ENCODE measurements around the gene C1orf50. TPM values are rescaled to one million over a fixed set of nuclear protein-coding genes. Genes with fewer than 3 reads are reported as not detected.

C1orf50 gene
- total and polyA plus RNA-seq, 2 donors (not counting 1 experiment from before 2014, with no cell fraction given): 2.7 to 17.1 TPM

GRCh38 chr1:42756956-42757891 is 9.8 kb upstream of the C1orf50 start:
- H3K9me3 ChIP-seq (ENCODE audit: control extremely low read depth in 1 of 3, control insufficient read depth in 2 of 3, insufficient read depth in 1 of 3, low read length in 2 of 3): no peaks in the 10 kb centered on the region
- Mint-ChIP-seq H3K27me3 (no peaks in the 10 kb centered on the region), H3K9me3 (ENCODE audit: insufficient read depth) (no peaks in the 10 kb centered on the region), H3K27ac (peak overlapping the region; percentile 66), H3K4me1 (peaks cover 12% of the 10 kb centered on the region), H3K4me3 (no peak overlapping the region)
- peaks cover 21 to 47% of the 10 kb centered on the region in 2 experiments for H3K36me3 ChIP-seq (replicated peaks in 1 of 2; ENCODE audit: control extremely low read depth in 1 of 2, control insufficient read depth in 1 of 2, extremely low read depth in 1 of 2, insufficient read depth in 2 of 2, low read length in 1 of 2)
- peaks cover 15 to 16% of the 10 kb centered on the region in 2 donors for H3K4me1 ChIP-seq (ENCODE audit: control insufficient read depth in 2 of 2, insufficient read depth in 2 of 2, low read length in 2 of 2)
- WGBS (ENCODE audit: insufficient coverage): 93% methylated on average over 11 of the region's 17 CpGs
- H3K4me2 ChIP-seq (replicated peaks; ENCODE audit: low read depth, low read length, poor library complexity, severe bottlenecking): no peak overlapping the region
- H3K27me3 ChIP-seq (replicated peaks in 1 of 4; ENCODE audit: control extremely low read depth in 1 of 4, control insufficient read depth in 3 of 4, insufficient read depth in 4 of 4, low read length in 3 of 4): no peaks in the 10 kb centered on the region
- DNase-seq (peak; percentile 53), ATAC-seq (ENCODE audit: low read depth) (peak; percentile 36)
- ChIA-PET CTCF (interaction anchor here (0.6 to 1.8 kb wide), 7 partner anchors 10 to 507 kb away, joined by 3 to 7 read pairs (median 4); partner anchors contain the start of genes C1orf50 and P3H1), POLR2A (no interaction called here)
- no peak overlapping the region for H3K27ac ChIP-seq (ENCODE audit: low read length in 2 of 2)
- intact Hi-C loops (cut with micrococcal nuclease): loop anchor here (1.0 kb wide), 1 partner anchor 179 kb away; no protein-coding TSS in a partner anchor
- H3K9ac ChIP-seq (ENCODE audit: low read length): no peak overlapping the region
- no peak overlapping the region for H3K4me3 ChIP-seq (ENCODE audit: control extremely low read depth in 1 of 5, extremely low read depth in 1 of 5, insufficient read depth in 1 of 5, low read depth in 2 of 5, low read length in 4 of 5)
- peaks cover under 1% of the 10 kb centered on the region for H3K79me2 ChIP-seq (ENCODE audit: control insufficient read depth, insufficient read depth, low read length)
- TF ChIP-seq EZH2 (IDR thresholded peaks at IDR 0.05; ENCODE audit: borderline replicate concordance, insufficient read depth, low read depth, low read length, poor library complexity, severe bottlenecking): no peak
- TF ChIP-seq CTCF (IDR thresholded peaks at IDR 0.05): peak; percentile 69
- no peaks in the 10 kb centered on the region for H4K20me1 ChIP-seq (ENCODE audit: control insufficient read depth, insufficient read depth, low read length, poor library complexity, severe bottlenecking)
- H2AFZ ChIP-seq (ENCODE audit: insufficient read depth, low read depth, low read length, poor library complexity, severe bottlenecking): no peak overlapping the region

- peaks cover 15 to 21% of the 10 kb centered on the region in 2 donors for H3K4me1 ChIP-seq (ENCODE audit: control insufficient read depth in 2 of 2, insufficient read depth in 2 of 2, low read length in 2 of 2)
- H3K79me2 ChIP-seq (ENCODE audit: control insufficient read depth, insufficient read depth, low read length): peaks cover 4% of the 10 kb centered on the region
- no peaks in the 10 kb centered on the region for H3K27me3 ChIP-seq (replicated peaks in 1 of 4; ENCODE audit: control extremely low read depth in 1 of 4, control insufficient read depth in 3 of 4, insufficient read depth in 4 of 4, low read length in 3 of 4)
- H3K27me3 Mint-ChIP-seq: no peaks in the 10 kb centered on the region
- no peak overlapping the region for H3K27ac ChIP-seq (ENCODE audit: low read length in 2 of 2)
- ChIA-PET CTCF (interaction anchor here (0.8 to 1.8 kb wide), 10 partner anchors 8 to 414 kb away, joined by 3 to 7 read pairs (median 4); partner anchors contain the start of genes C1orf50, P3H1 and YBX1), POLR2A (no interaction called here)
- no peak overlapping the region for H3K27ac Mint-ChIP-seq
- ATAC-seq (ENCODE audit: low read depth): no peak
- peaks cover 15% of the 10 kb centered on the region for H3K4me1 Mint-ChIP-seq
- no peaks in the 10 kb centered on the region for H3K9me3 Mint-ChIP-seq (ENCODE audit: insufficient read depth)
- no peaks in the 10 kb centered on the region for H4K20me1 ChIP-seq (ENCODE audit: control insufficient read depth, insufficient read depth, low read length, poor library complexity, severe bottlenecking)
- intact Hi-C loops (cut with micrococcal nuclease): loop anchor here (1.0 kb wide), 1 partner anchor 180 kb away; no protein-coding TSS in a partner anchor
- no peak overlapping the region for H2AFZ ChIP-seq (ENCODE audit: insufficient read depth, low read depth, low read length, poor library complexity, severe bottlenecking)
- no peak overlapping the region for H3K4me2 ChIP-seq (replicated peaks; ENCODE audit: low read depth, low read length, poor library complexity, severe bottlenecking)
- no peak for TF ChIP-seq CTCF (IDR thresholded peaks at IDR 0.05)
- no peak for TF ChIP-seq EZH2 (IDR thresholded peaks at IDR 0.05; ENCODE audit: borderline replicate concordance, insufficient read depth, low read depth, low read length, poor library complexity, severe bottlenecking)
- no peaks in the 10 kb centered on the region for H3K9me3 ChIP-seq (ENCODE audit: control extremely low read depth in 1 of 3, control insufficient read depth in 2 of 3, insufficient read depth in 1 of 3, low read length in 2 of 3)
- H3K4me3 ChIP-seq (ENCODE audit: control extremely low read depth in 1 of 5, extremely low read depth in 1 of 5, insufficient read depth in 1 of 5, low read depth in 2 of 5, low read length in 4 of 5): no peak overlapping the region
- no peak for DNase-seq
- H3K4me3 Mint-ChIP-seq: no peak overlapping the region
- peaks cover 16 to 41% of the 10 kb centered on the region in 2 experiments for H3K36me3 ChIP-seq (replicated peaks in 1 of 2; ENCODE audit: control extremely low read depth in 1 of 2, control insufficient read depth in 1 of 2, extremely low read depth in 1 of 2, insufficient read depth in 2 of 2, low read length in 1 of 2)
- no peak overlapping the region for H3K9ac ChIP-seq (ENCODE audit: low read length)
Observed at GRCh38 chr1:42757892-42758275, 9.2 kb upstream of the C1orf50 start.

Measured in B cell (primary cell).